HG02678 (cell line): ENCODE measurements around the gene TMEM158.

Experiments used
- ATAC-seq: cut with Tn5 transposase; IDR thresholded peaks from one replicate; pipeline ENCODE4 v1.9.1; 2021; ENCODE audit warnings: mild to moderate bottlenecking, moderate library complexity; ENCODE audit not compliant: unreplicated experiment

Gene TMEM158

DNA sequence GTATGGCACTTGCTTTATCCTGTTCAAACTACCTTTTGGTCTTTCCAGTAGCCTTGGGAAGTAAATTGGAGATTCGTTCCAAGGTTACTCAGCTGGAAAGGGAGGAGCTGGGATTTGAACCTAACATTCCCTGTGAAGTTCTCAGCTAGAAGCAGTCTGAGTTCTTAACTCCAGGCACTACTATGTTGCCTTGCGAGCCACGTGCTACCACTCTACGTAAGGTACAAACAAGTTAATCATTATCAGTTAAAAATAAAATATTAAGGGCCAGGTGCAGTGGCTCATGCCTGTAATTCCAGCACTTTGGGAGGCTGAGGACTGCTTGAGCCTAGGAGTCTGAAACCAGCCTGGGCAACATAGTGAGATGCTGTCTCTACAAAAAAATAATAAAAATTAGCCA lies 49.2 kb downstream of the TMEM158 start:
- no peak for ATAC-seq
